Esophagus muscularis mucosa (tissue), 4 donors: ENCODE results near the gene RUSF1.

Source experiments
- EP300 ChIP-seq: sonication (generic); formaldehyde crosslinking; IDR thresholded peaks from one replicate; pipeline ENCODE4 v1.6.1; 2017; ENCODE audit warnings: antibody characterized with exemption
- POLR2A ChIP-seq: fragments of 450-650 bp; IDR thresholded peaks from one replicate; pipeline ENCODE4 v1.6.1; 2017; ENCODE audit warnings: antibody characterized with exemption, moderate library complexity, mild to moderate bottlenecking, low read depth
- POLR2AphosphoS5 ChIP-seq, 2 donors: sonication (generic); formaldehyde crosslinking; IDR thresholded peaks; one replicate each; pipeline ENCODE4 v1.6.1; 2017; ENCODE audit warnings: antibody characterized with exemption in 2 of 2
- TF ChIP-seq, protein P1 (sequence below), 3 experiments: fragments of 200-600 bp in 2 of 3; fragments of 450-650 bp in 1 of 3; sonication (generic) in 2 of 3; IDR thresholded peaks; one replicate each; pipeline ENCODE4 v1.5.1; 2017 to 2019; ENCODE audit warnings: antibody characterized with exemption in 3 of 3, mild to moderate bottlenecking in 2 of 3, moderate library complexity in 1 of 3

DNA sequence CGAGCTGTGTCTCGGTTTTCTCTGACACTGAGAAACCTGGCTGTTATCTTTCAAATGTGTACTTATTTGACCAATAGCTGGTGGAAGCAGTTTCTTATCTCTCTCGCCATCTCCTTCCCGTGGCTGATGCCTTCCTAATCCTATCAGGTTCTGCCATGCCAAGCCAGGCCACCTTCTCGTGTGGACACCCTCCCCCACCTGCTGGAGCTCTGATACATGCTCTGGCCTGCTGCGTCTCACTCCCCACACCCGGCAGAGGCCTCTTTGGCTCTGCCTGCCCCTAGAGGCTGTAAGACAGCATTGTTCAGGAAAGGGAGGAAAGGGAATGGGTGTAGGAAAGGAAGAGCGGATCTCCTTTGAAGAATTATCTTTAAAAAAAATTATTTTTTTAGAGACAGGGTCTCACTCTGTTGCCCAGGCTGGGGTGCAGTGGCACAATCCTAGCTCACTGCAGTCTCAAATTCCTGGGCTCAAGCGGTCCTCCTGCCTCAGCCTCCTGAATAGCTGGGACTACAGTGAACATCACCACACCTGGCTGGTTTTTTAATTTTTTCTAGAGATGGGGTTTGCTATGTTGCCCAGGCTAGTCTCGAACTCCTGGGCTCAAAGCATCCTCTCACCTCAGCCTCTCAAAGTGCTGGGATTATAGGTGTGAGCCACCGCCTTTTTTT, 56.4 kb downstream of the RUSF1 start:
- TF ChIP-seq, protein P1, sequence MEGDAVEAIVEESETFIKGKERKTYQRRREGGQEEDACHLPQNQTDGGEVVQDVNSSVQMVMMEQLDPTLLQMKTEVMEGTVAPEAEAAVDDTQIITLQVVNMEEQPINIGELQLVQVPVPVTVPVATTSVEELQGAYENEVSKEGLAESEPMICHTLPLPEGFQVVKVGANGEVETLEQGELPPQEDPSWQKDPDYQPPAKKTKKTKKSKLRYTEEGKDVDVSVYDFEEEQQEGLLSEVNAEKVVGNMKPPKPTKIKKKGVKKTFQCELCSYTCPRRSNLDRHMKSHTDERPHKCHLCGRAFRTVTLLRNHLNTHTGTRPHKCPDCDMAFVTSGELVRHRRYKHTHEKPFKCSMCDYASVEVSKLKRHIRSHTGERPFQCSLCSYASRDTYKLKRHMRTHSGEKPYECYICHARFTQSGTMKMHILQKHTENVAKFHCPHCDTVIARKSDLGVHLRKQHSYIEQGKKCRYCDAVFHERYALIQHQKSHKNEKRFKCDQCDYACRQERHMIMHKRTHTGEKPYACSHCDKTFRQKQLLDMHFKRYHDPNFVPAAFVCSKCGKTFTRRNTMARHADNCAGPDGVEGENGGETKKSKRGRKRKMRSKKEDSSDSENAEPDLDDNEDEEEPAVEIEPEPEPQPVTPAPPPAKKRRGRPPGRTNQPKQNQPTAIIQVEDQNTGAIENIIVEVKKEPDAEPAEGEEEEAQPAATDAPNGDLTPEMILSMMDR (IDR thresholded peaks at IDR 0.05) = peak; percentile 44 to 57 (median 55)
- TF ChIP-seq POLR2A = no peak
- no peak for TF ChIP-seq EP300
- peak; percentile 23 for TF ChIP-seq POLR2AphosphoS5 (IDR thresholded peaks at IDR 0.05)
